Subcutaneous adipose tissue (tissue), 4 donors: ENCODE data around the gene ATP5PO. TPM values are rescaled to one million over a fixed set of nuclear protein-coding genes. Genes with fewer than 3 reads are reported as not detected.

Source experiments
- CTCF ChIP-seq: fragments of 450-650 bp; IDR thresholded peaks from one replicate; pipeline ENCODE4 v1.5.1; 2016; ENCODE audit warnings: low read depth, mild to moderate bottlenecking, control low read depth, antibody characterized with exemption, moderate library complexity
- total RNA-seq, 4 donors: library from RNA; depleted of rRNA; stranded (reverse); fragments of >200 nt; gene quantifications; one replicate each; pipeline ENCODE4 v1.1.0, GENCODE V29; 2016

The ATP5PO gene
- total RNA-seq, 4 donors from 2014 or later: 166 to 271 (median 236) TPM

DNA sequence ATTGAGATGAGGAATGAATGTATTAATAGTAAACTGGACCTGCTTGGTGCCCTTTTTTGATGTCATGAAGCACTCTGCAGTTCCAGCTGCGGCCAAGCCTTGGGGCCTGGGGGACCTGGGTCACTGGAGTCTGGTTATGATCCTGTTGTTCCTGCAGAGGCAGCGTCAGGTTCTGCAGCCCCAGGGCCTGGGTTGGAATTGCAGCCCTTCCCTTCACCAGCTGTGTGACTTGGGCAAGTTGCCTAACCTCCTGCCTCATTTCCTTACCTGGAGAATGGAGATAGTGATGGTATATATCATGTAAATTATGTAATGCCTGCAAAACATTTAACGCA is 9.1 kb upstream of the ATP5PO start:
- no peak for TF ChIP-seq CTCF

GRCh38 chr21:33924079-33924765 is 8.6 kb upstream of the ATP5PO start:
- TF ChIP-seq CTCF: no peak

DNA sequence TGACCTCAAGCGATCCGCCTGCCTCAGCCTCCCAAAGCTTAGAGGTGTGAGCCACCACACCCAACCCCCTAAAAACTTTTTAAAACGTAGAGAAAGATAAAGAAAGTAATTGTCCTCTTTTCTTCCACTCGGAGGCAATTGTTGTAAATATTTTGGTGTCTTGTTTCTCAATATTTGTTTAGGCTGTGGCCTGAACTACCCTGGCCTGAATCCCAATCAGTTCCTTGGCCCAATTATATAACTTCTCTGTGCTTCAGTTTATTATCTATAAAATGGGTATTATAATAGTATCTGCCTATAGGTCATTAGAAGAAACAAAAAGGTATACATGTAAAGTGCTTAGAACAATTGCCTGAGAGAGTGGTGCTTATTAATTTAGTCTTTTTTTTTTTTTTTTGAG is 1.8 kb upstream of the ATP5PO start:
- TF ChIP-seq CTCF: no peak

DNA sequence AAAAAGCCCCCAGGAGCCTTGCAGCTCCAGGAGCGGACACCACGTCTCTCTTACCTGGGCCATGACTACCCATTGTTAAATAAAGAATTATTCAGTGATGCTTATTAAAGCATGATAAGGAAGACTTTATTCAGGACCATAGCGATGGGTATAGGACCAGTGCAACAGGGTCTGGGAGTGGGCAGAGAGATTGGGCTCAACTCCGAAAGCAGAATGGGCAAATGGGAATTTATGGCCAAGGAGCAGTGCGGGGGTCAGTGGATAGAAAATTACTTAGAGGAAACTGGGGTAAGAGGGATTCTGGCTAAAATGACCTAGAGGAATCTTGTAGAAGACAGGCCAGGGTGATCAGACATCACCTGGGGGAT is 580 bp upstream of the ATP5PO start:
- no peak for TF ChIP-seq CTCF

- TF ChIP-seq CTCF: no peak
Observed at GRCh38 chr21:33914188-33914587, 1.4 kb downstream of the ATP5PO start.

DNA sequence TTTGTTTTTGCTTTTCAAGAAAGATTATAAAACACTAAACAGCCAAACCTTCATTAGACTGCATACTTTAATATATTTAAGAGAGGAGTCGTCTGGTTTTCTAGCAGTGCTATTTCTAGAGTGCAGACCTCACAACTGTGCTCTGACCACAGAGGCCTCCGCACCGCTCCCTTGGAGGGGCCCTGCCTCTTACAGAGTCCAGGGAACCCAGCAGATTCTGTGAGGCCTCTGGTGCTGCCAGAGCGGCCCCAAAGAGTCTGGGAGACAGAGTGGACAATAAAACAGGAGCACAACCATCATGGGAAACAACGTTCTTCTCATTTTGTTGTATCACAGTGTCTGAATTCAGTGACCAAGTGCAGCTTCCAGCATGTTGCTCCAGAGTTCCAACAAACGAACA is 5.8 kb downstream of the ATP5PO start:
- no peak for TF ChIP-seq CTCF

GRCh38 chr21:33908760-33909159 is 6.8 kb downstream of the ATP5PO start:
- TF ChIP-seq CTCF: no peak
